ENCODE measurements around the gene MAP2. TPM values are rescaled to one million over a fixed set of nuclear protein-coding genes. Genes with fewer than 3 reads are reported as not detected.

MAP2 gene
- total RNA-seq, 1 experiment from 2014 or later = 7.4 TPM

- ChIA-PET CTCF (interaction anchor here (1.6 kb wide), 1 partner anchor 25 kb away, joined by 6 read pairs; the partner anchor contains the start of gene MAP2), RAD21 (ENCODE audit: low non-redundant PET in 1 of 2, low total read pairs in 2 of 2, uncharacterized antibody in 2 of 2, unreplicated experiment in 2 of 2) (no interaction called here), POLR2A (no interaction called here)
- Histone ChIP-seq H3K4me2 (ENCODE audit: low read length) (no peak overlapping the region), H3K27me3 (ENCODE audit: insufficient read depth, low read length) (no peaks in the 10 kb centered on the region), H3K9me2 (ENCODE audit: insufficient read depth) (no peaks in the 10 kb centered on the region), H3K79me2 (ENCODE audit: insufficient read depth, low read length) (no peaks in the 10 kb centered on the region), H4K20me1 (ENCODE audit: insufficient read depth) (no peaks in the 10 kb centered on the region), H3K9ac (ENCODE audit: low read length) (no peak overlapping the region), H3K27ac (ENCODE audit: low read depth, low read length) (no peak overlapping the region), H3K4me1 (ENCODE audit: control insufficient read depth in 1 of 2, insufficient read depth in 2 of 2, low read length in 2 of 2) (no peaks in the 10 kb centered on the region), H3K36me3 (ENCODE audit: control insufficient read depth in 1 of 2, insufficient read depth in 2 of 2, low read length in 2 of 2) (no peaks in the 10 kb centered on the region), H3K9me3 (ENCODE audit: control insufficient read depth in 1 of 2, insufficient read depth in 1 of 2, low read depth in 1 of 2, low read length in 2 of 2) (no peaks in the 10 kb centered on the region), H2AFZ (ENCODE audit: low read depth, low read length, poor library complexity, severe bottlenecking) (no peak overlapping the region), H3K4me3 (replicated peaks in 1 of 2; ENCODE audit: low read depth in 1 of 2, low read length in 2 of 2) (no peak overlapping the region)
- no TSS peak for BruUV-seq (replicated peaks)
- DNase-seq (ENCODE audit: low read depth, low spot score) (no peak), ATAC-seq (no peak)
- intact Hi-C loops (cut with micrococcal nuclease) = no loop called here
- TF ChIP-seq YY1 (IDR thresholded peaks at IDR 0.05; ENCODE audit: extremely low read depth, insufficient replicate concordance, low read depth, low read length) (no peak), CEBPB (IDR thresholded peaks at IDR 0.05; ENCODE audit: low read depth) (no peak), EZH2 (IDR thresholded peaks at IDR 0.05) (no peak), MAX (IDR thresholded peaks at IDR 0.05) (no peak), ZNF274 (IDR thresholded peaks at IDR 0.05; ENCODE audit: low read depth, low read length) (no peak), RAD21 (IDR thresholded peaks at IDR 0.05; ENCODE audit: low read depth) (no peak), POLR2AphosphoS5 (IDR thresholded peaks at IDR 0.05; ENCODE audit: low read depth, low read length) (no peak), ZFX (IDR thresholded peaks at IDR 0.05) (no peak), ATF3 (IDR thresholded peaks at IDR 0.05) (no peak), ZBTB33 (IDR thresholded peaks at IDR 0.05; ENCODE audit: extremely low read depth, insufficient replicate concordance, low read length) (no peak), SIN3A (IDR thresholded peaks at IDR 0.05; ENCODE audit: low read depth) (no peak), CTCF (IDR thresholded peaks at IDR 0.05 in 2 of 3, conservative IDR thresholded peaks at IDR 0.05 in 1 of 3; ENCODE audit: borderline replicate concordance in 1 of 3, insufficient read depth in 1 of 3, low read depth in 2 of 3, low read length in 2 of 3) (no peak), SP1 (IDR thresholded peaks at IDR 0.05; ENCODE audit: low read depth) (no peak), EZH2phosphoT487 (IDR thresholded peaks at IDR 0.05; ENCODE audit: borderline replicate concordance) (no peak), FOSL1 (IDR thresholded peaks at IDR 0.05; ENCODE audit: low read depth) (no peak)
Observed at GRCh38 chr2:209398463-209398862, 25.4 kb upstream of the MAP2 start.
